ENCODE results near the gene RAP1GAP2.

RAP1GAP2 gene

GRCh38 chr17:2837147-2837561 lies 40.9 kb downstream of the RAP1GAP2 start:
- TF ChIP-seq CTCF (IDR thresholded peaks at IDR 0.05; ENCODE audit: low read depth, low read length, poor library complexity, severe bottlenecking) (peak; percentile 41), EZH2phosphoT487 (IDR thresholded peaks at IDR 0.05; ENCODE audit: borderline replicate concordance, low read length) (no peak)
- H3K4me2 ChIP-seq (ENCODE audit: low read length) = peak overlapping the region; percentile 12; the same call in 1 of the 2 replicates
- no peaks in the 10 kb centered on the region for H4K20me1 ChIP-seq (ENCODE audit: control insufficient read depth, insufficient read depth, low read depth, low read length)

GRCh38 chr17:2841606-2842005 lies 45.4 kb downstream of the RAP1GAP2 start:
- TF ChIP-seq EZH2phosphoT487 (IDR thresholded peaks at IDR 0.05; ENCODE audit: borderline replicate concordance, low read length) (no peak), CTCF (IDR thresholded peaks at IDR 0.05; ENCODE audit: low read depth, low read length, poor library complexity, severe bottlenecking) (no peak)
- Histone ChIP-seq H3K27me3 (ENCODE audit: control insufficient read depth, low read length) (no peaks in the 10 kb centered on the region), H3K9me2 (replicated peaks; ENCODE audit: control insufficient read depth, low read length) (no peaks in the 10 kb centered on the region), H3K79me2 (ENCODE audit: control insufficient read depth, low read length) (no peaks in the 10 kb centered on the region), H3K9me3 (ENCODE audit: control insufficient read depth, insufficient read depth, low read length) (no peaks in the 10 kb centered on the region), H4K20me1 (ENCODE audit: control insufficient read depth, insufficient read depth, low read depth, low read length) (no peaks in the 10 kb centered on the region), H3F3A (ENCODE audit: control insufficient read depth, insufficient read depth) (no peaks in the 10 kb centered on the region), H3K4me1 (ENCODE audit: control insufficient read depth, low read length) (peaks cover 12% of the 10 kb centered on the region), H3K4me3 (ENCODE audit: low read length) (no peak overlapping the region), H3K36me3 (ENCODE audit: control insufficient read depth, low read length) (no peaks in the 10 kb centered on the region), H3K27ac (ENCODE audit: low read depth, low read length) (no peak overlapping the region), H3K4me2 (ENCODE audit: low read length) (no peak overlapping the region)

More at GRCh38 chr17:2837147-2837561, 40.9 kb downstream of the RAP1GAP2 start:
- Histone ChIP-seq H3K9me2 (replicated peaks; ENCODE audit: control insufficient read depth, low read length) (no peaks in the 10 kb centered on the region), H3K4me3 (ENCODE audit: low read length) (no peak overlapping the region), H3K4me1 (ENCODE audit: control insufficient read depth, low read length) (peaks cover 12% of the 10 kb centered on the region), H3K27me3 (ENCODE audit: control insufficient read depth, low read length) (peaks cover 16% of the 10 kb centered on the region), H3K27ac (ENCODE audit: low read depth, low read length) (no peak overlapping the region), H3K36me3 (ENCODE audit: control insufficient read depth, low read length) (no peaks in the 10 kb centered on the region), H3F3A (ENCODE audit: control insufficient read depth, insufficient read depth) (no peaks in the 10 kb centered on the region), H3K79me2 (ENCODE audit: control insufficient read depth, low read length) (no peaks in the 10 kb centered on the region), H3K9me3 (ENCODE audit: control insufficient read depth, insufficient read depth, low read length) (no peaks in the 10 kb centered on the region)

- no peaks in the 10 kb centered on the region for H3K9me2 ChIP-seq (replicated peaks; ENCODE audit: control insufficient read depth, low read length)
- peaks cover 2% of the 10 kb centered on the region for H3F3A ChIP-seq (ENCODE audit: control insufficient read depth, insufficient read depth)
- no peak overlapping the region for H3K27ac ChIP-seq (ENCODE audit: low read depth, low read length)
- H3K36me3 ChIP-seq (ENCODE audit: control insufficient read depth, low read length) = no peaks in the 10 kb centered on the region
- H3K4me1 ChIP-seq (ENCODE audit: control insufficient read depth, low read length) = peaks cover 11% of the 10 kb centered on the region
- TF ChIP-seq EZH2phosphoT487 (IDR thresholded peaks at IDR 0.05; ENCODE audit: borderline replicate concordance, low read length) (no peak), CTCF (IDR thresholded peaks at IDR 0.05; ENCODE audit: low read depth, low read length, poor library complexity, severe bottlenecking) (no peak)
- H3K4me2 ChIP-seq (ENCODE audit: low read length) = no peak overlapping the region
- no peaks in the 10 kb centered on the region for H3K9me3 ChIP-seq (ENCODE audit: control insufficient read depth, insufficient read depth, low read length)
- no peaks in the 10 kb centered on the region for H3K27me3 ChIP-seq (ENCODE audit: control insufficient read depth, low read length)
- H3K4me3 ChIP-seq (ENCODE audit: low read length) = no peak overlapping the region
- no peaks in the 10 kb centered on the region for H3K79me2 ChIP-seq (ENCODE audit: control insufficient read depth, low read length)
- no peaks in the 10 kb centered on the region for H4K20me1 ChIP-seq (ENCODE audit: control insufficient read depth, insufficient read depth, low read depth, low read length)
Observed at GRCh38 chr17:2842464-2842863, 46.2 kb downstream of the RAP1GAP2 start.

Measured in DOHH2 (cell line).